OCI-LY7 (cell line): ENCODE data around the gene RNF224. TPM values are rescaled to one million over a fixed set of nuclear protein-coding genes. Genes with fewer than 3 reads are reported as not detected.

Experiments used
- BruUV-seq: library from RNA; stranded (reverse); fragments of 400-500 nt; replicated peaks from 2 replicates; lab custom pipeline; 2021; lab: Mats Ljungman, UMichigan
- CTCF ChIA-PET: fragments of 300-600 bp; sonication (Branson Sonifier 250); formaldehyde crosslinking; loops from one replicate; lab custom pipeline; 2022; ENCODE audit warnings: antibody characterized with exemption; ENCODE audit not compliant: unreplicated experiment; lab: Charles Lee
- POLR2A ChIA-PET: fragments of 300-600 bp; sonication (Branson Sonifier 250); formaldehyde crosslinking; loops from one replicate; lab custom pipeline; 2022; ENCODE audit warnings: antibody characterized with exemption; lab: Charles Lee
- DNase-seq: peaks from one replicate; pipeline ENCODE4 v3.0.0-alpha.2; 2015; ENCODE audit warnings: low spot score
- H2AFZ ChIP-seq: fragments of 200-600 bp; sonication (generic), shearing (Covaris generic); 2 replicates; pipeline ENCODE4 v1.6.1; 2014; ENCODE audit warnings: mild to moderate bottlenecking, antibody characterized with exemption, low read length, moderate library complexity
- H3K27ac ChIP-seq: fragments of 200-600 bp; sonication (generic); 2 replicates; pipeline ENCODE4 v1.5.1; 2014; ENCODE audit warnings: mixed run types, low read depth, mild to moderate bottlenecking, moderate library complexity, low read length, inconsistent platforms; ENCODE audit not compliant: poor library complexity, severe bottlenecking
- H3K36me3 ChIP-seq: fragments of 200-600 bp; sonication (generic); 2 replicates; pipeline ENCODE4 v1.6.1; 2014; ENCODE audit warnings: mild to moderate bottlenecking, antibody characterized with exemption, low read length, moderate library complexity, mixed read lengths; ENCODE audit not compliant: insufficient read depth
- H3K4me1 ChIP-seq: fragments of 200-600 bp; sonication (generic); 2 replicates; pipeline ENCODE4 v1.5.1; 2014; ENCODE audit warnings: mild to moderate bottlenecking, low read length; ENCODE audit not compliant: insufficient read depth, poor library complexity, severe bottlenecking
- H3K4me2 ChIP-seq: fragments of 200-600 bp; sonication (generic); 2 replicates; pipeline ENCODE4 v1.6.1; 2014; ENCODE audit warnings: mild to moderate bottlenecking, low read length
- H3K4me3 ChIP-seq: fragments of 200-600 bp; sonication (generic); 2 replicates; pipeline ENCODE4 v1.5.1; 2014; ENCODE audit warnings: mild to moderate bottlenecking, low read depth, low read length; ENCODE audit not compliant: poor library complexity, severe bottlenecking
- H3K79me2 ChIP-seq: fragments of 200-600 bp; sonication (generic); 2 replicates; pipeline ENCODE4 v1.6.1; 2016; ENCODE audit warnings: low read depth, mild to moderate bottlenecking, low read length, moderate library complexity, mixed read lengths; ENCODE audit not compliant: insufficient read depth
- H3K9me2 ChIP-seq: fragments of 200-600 bp; sonication (generic); 2 replicates; pipeline ENCODE4 v1.6.1; 2016; ENCODE audit warnings: mild to moderate bottlenecking, low read length, mixed read lengths; ENCODE audit not compliant: insufficient read depth
- H3K9me3 ChIP-seq: fragments of 200-600 bp; sonication (generic); 2 replicates; pipeline ENCODE4 v1.6.1; 2014; ENCODE audit warnings: mild to moderate bottlenecking, mixed run types, low read length, mixed read lengths
- H4K20me1 ChIP-seq: fragments of 200-600 bp; sonication (generic); 2 replicates; pipeline ENCODE4 v1.6.1; 2014; ENCODE audit warnings: mild to moderate bottlenecking, antibody characterized with exemption, low read length, moderate library complexity, mixed read lengths; ENCODE audit not compliant: insufficient read depth
- CTCF ChIP-seq: fragments of 200-600 bp; sonication (generic); conservative IDR thresholded peaks from 2 replicates; pipeline ENCODE4 v1.5.1; 2014; ENCODE audit warnings: mild to moderate bottlenecking, antibody characterized with exemption, low read length, moderate library complexity, mixed read lengths
- EZH2phosphoT487 ChIP-seq: fragments of 200-600 bp; sonication (generic); IDR thresholded peaks from 2 replicates; pipeline ENCODE4 v1.6.1; 2018; ENCODE audit warnings: low read depth, borderline replicate concordance, mild to moderate bottlenecking, mixed run types, antibody characterized with exemption, low read length, moderate library complexity, mixed read lengths
- intact Hi-C: fragments of 100-400 bp; cut with micrococcal nuclease; formaldehyde crosslinking; loops from one replicate; pipeline ENCODE4 v1.10.0; 2022; ENCODE audit not compliant: unreplicated experiment
- total RNA-seq, 2 experiments: library from RNA; depleted of rRNA in 1 of 2; stranded (reverse); fragments of >200 nt in 1 of 2; shearing (Covaris generic) in 1 of 2; gene quantifications; 2 replicates each; pipeline ENCODE4 v1.2.3, GENCODE V29; 2014 to 2022

RNF224 gene
- total RNA-seq, 2 experiments from 2014 or later: 0.13 to 0.30 TPM

DNA sequence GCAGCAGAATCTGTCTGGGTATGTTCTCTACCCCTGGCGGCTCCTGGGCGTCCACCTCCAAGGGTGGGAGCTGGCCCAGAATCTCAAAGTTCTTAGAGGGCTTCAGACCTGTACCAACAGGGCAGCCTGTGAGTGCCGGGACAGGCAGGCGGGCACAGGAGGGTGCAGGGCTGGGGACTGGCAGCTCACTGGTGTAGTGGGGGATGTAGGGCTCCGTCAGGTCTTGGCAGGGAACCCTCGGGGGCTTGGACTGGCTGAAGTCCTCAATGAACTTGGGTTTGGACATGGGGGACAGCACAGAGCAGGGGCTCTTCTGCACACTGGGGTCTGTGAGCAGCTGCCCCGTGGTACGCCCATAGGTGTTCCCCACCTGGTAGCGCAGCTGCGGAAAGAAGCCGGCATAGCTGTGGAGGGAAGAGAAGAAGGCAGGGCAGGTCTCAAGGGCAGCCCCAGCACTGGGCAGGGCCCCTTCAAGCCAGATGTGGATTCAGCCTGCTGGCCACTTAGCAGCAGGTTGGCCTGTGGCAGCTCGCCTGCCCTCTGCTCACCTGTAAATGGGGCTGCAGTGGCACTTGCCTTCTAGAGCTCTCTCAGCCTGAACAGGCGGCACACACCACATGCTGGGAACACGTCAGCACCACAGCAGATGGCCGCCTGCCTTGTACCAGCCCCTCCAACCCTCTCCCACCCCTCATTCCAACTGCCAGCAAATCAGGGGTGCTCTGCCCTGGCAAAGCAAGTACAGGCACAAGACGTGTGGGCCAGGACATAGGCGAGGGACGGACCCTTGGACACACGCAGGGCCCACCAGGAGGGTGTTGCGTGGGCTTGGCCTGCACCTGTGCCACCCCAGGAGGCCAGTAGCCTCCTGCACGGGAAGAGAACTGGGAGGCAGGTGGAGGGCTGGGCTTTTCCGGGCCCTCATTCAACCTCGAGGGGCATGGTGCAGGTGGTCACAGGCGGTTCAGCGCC is 18.4 kb downstream of the RNF224 start:
- peaks cover 36% of the 10 kb centered on the region for H3K4me1 ChIP-seq
- POLR2A ChIA-PET: no interaction called here
- no peak overlapping the region for H3K27ac ChIP-seq
- no peak overlapping the region for H3K4me3 ChIP-seq
- no TSS peak for BruUV-seq
- CTCF ChIA-PET: no interaction called here
- H4K20me1 ChIP-seq: peaks cover 14% of the 10 kb centered on the region
- intact Hi-C loops: no loop called here
- no peak overlapping the region for H2AFZ ChIP-seq
- TF ChIP-seq CTCF (no peak), EZH2phosphoT487 (no peak)
- DNase-seq: no peak
- no peak overlapping the region for H3K4me2 ChIP-seq
- no peaks in the 10 kb centered on the region for H3K9me2 ChIP-seq
- peaks cover 17% of the 10 kb centered on the region for H3K79me2 ChIP-seq
- peaks cover 28% of the 10 kb centered on the region for H3K36me3 ChIP-seq
- H3K9me3 ChIP-seq: no peaks in the 10 kb centered on the region

GRCh38 chr9:137247135-137247915 is 20.0 kb downstream of the RNF224 start:
- H4K20me1 ChIP-seq: peaks cover 7% of the 10 kb centered on the region
- H3K36me3 ChIP-seq: peaks cover 19% of the 10 kb centered on the region
- no peaks in the 10 kb centered on the region for H3K9me2 ChIP-seq
- peaks cover 38% of the 10 kb centered on the region for H3K4me1 ChIP-seq
- no peak overlapping the region for H3K4me3 ChIP-seq
- POLR2A ChIA-PET: interaction anchor here (0.6 kb wide), 1 partner anchor 160 kb away, joined by 3 read pairs; no protein-coding TSS in a partner anchor
- H3K4me2 ChIP-seq: no peak overlapping the region
- H3K27ac ChIP-seq: no peak overlapping the region
- H2AFZ ChIP-seq: no peak overlapping the region
- TF ChIP-seq CTCF: no peak
- no peak for TF ChIP-seq EZH2phosphoT487
- BruUV-seq: no TSS peak
- intact Hi-C loops: no loop called here
- H3K9me3 ChIP-seq: no peaks in the 10 kb centered on the region
- H3K79me2 ChIP-seq: peaks cover 9% of the 10 kb centered on the region
- no peak for DNase-seq
- CTCF ChIA-PET: no interaction called here
